Skin of body (tissue), 2 donors: Measurements from ENCODE around the gene GLIS2. TPM values are rescaled to one million over a fixed set of nuclear protein-coding genes. Genes with fewer than 3 reads are reported as not detected.
A peak's percentile ranks its signal among the peaks of the same experiment; 100 is the strongest.
"Not testable (repeated sequence)": the region's sequence is repeated elsewhere in the genome, so short reads cannot be mapped to it uniquely, and the experiment has no call there.

Experiments
- DNase-seq: peaks from one replicate; lab custom pipeline; 2025; lab: John Stamatoyannopoulos, UW
- total RNA-seq: library from RNA; depleted of rRNA; stranded (reverse); fragments of >200 nt; gene quantifications from one replicate; pipeline ENCODE4 v1.2.3, GENCODE V29; 2014

GLIS2 gene
- total RNA-seq, 1 donor from 2014 or later = 4.4 TPM

- DNase-seq = not testable (repeated sequence)
Measured at GRCh38 chr16:4333714-4334113, 17.8 kb downstream of the GLIS2 start.

GRCh38 chr16:4334724-4335495, 19.0 kb downstream of the GLIS2 start:
- no peak for DNase-seq

GRCh38 chr16:4336701-4337539, 21.1 kb downstream of the GLIS2 start:
- DNase-seq = no peak

GRCh38 chr16:4337540-4338088, 21.7 kb downstream of the GLIS2 start:
- no peak for DNase-seq

- DNase-seq = no peak
Measured at GRCh38 chr16:4338125-4338582, 22.3 kb downstream of the GLIS2 start.

- no peak for DNase-seq
Measured at GRCh38 chr16:4338712-4339299, 22.9 kb downstream of the GLIS2 start.

GRCh38 chr16:4339455-4339854, 23.6 kb downstream of the GLIS2 start:
- no peak for DNase-seq

GRCh38 chr16:4339909-4340308, 24.0 kb downstream of the GLIS2 start:
- DNase-seq = peak; percentile 13

- DNase-seq = no peak
Measured at GRCh38 chr16:4340443-4340842, 24.6 kb downstream of the GLIS2 start.

GRCh38 chr16:4341250-4341649, 25.4 kb downstream of the GLIS2 start:
- no peak for DNase-seq

GRCh38 chr16:4342866-4343744, 27.2 kb downstream of the GLIS2 start:
- DNase-seq = no peak

- DNase-seq = not testable (repeated sequence)
Measured at GRCh38 chr16:4344300-4344982, 28.6 kb downstream of the GLIS2 start.

GRCh38 chr16:4344983-4345835, 29.3 kb downstream of the GLIS2 start:
- DNase-seq = no peak

GRCh38 chr16:4345836-4346781, 30.2 kb downstream of the GLIS2 start:
- no peak for DNase-seq

GRCh38 chr16:4347010-4347409, 31.1 kb downstream of the GLIS2 start:
- DNase-seq = no peak

GRCh38 chr16:4347765-4348509, 32.1 kb downstream of the GLIS2 start:
- no peak for DNase-seq

GRCh38 chr16:4349332-4349731, 33.5 kb downstream of the GLIS2 start:
- no peak for DNase-seq
